HepG2 (cell line): Measurements from ENCODE around the gene JAK2. TPM values are rescaled to one million over a fixed set of nuclear protein-coding genes. Genes with fewer than 3 reads are reported as not detected.

ENCODE experiments used
- ATAC-seq: fragments of 200-7000 bp; cut with Tn5 transposase; 3 replicates; pipeline ENCODE4 v1.9.1; 2020; ENCODE audit warnings: mild to moderate bottlenecking, moderate library complexity
- BruUV-seq: library from RNA; stranded (reverse); fragments of 400-500 nt; replicated peaks from 2 replicates; lab custom pipeline; 2021; lab: Mats Ljungman, UMichigan
- CTCF ChIA-PET: fragments of 300-600 bp; formaldehyde crosslinking; extraction: SDS; loops from one replicate; lab custom pipeline; 2021; ENCODE audit warnings: low total read pairs, inconsistent platforms, low intra/inter-chr PET ratio; lab: Yijun Ruan, JAX
- POLR2A ChIA-PET: fragments of 350-600 bp; sonication (Branson Sonifier 250); formaldehyde crosslinking; loops from one replicate; lab custom pipeline; 2020; ENCODE audit warnings: antibody characterized with exemption, inconsistent platforms; lab: Yijun Ruan, JAX
- DNase-seq: peaks from one replicate; pipeline ENCODE4 v3.0.0-alpha.2; 2015; ENCODE audit warnings: low spot score
- FAIRE-seq: peaks from 3 replicates; lab custom pipeline; 2011; peaks lifted over from hg19 to GRCh38; lab: Jason Lieb, UNC
- H2AFZ ChIP-seq: one replicate; pipeline ENCODE4 v1.6.1; 2011; ENCODE audit warnings: low read length, inconsistent platforms
- H3K27ac ChIP-seq: fragments of 300-600 bp; 3 replicates; pipeline ENCODE4 v1.8.0; 2011; ENCODE audit warnings: mixed run types, mild to moderate bottlenecking, mixed read lengths, low read length, inconsistent platforms; ENCODE audit not compliant: insufficient read depth; ENCODE audit errors: extremely low read length
- H3K27me3 ChIP-seq, 2 experiments: fragments of 200-600 bp in 1 of 2; 2 replicates in 1 of 2; 3 replicates in 1 of 2; pipeline versions ENCODE4 v1.6.0 to v1.8.0; 2011; ENCODE audit warnings: low read length in 2 of 2, mild to moderate bottlenecking in 2 of 2, moderate library complexity in 2 of 2, inconsistent platforms in 1 of 2; ENCODE audit not compliant: insufficient read depth in 2 of 2, control insufficient read depth in 1 of 2
- H3K36me3 ChIP-seq, 2 experiments: fragments of 200-600 bp in 1 of 2; replicated peaks in 1 of 2; 2 replicates in 1 of 2; 3 replicates in 1 of 2; pipeline versions ENCODE4 v1.5.1 to v1.8.0; 2011; ENCODE audit warnings: low read length in 2 of 2, inconsistent platforms in 1 of 2; ENCODE audit not compliant: insufficient read depth in 2 of 2, control insufficient read depth in 1 of 2
- H3K4me1 ChIP-seq: 2 replicates; pipeline ENCODE4 v1.5.1; 2012; ENCODE audit warnings: low read length, inconsistent platforms; ENCODE audit not compliant: insufficient read depth
- H3K4me2 ChIP-seq: 2 replicates; pipeline ENCODE4 v1.6.0; 2011; ENCODE audit warnings: low read depth, low read length, inconsistent platforms
- H3K4me3 ChIP-seq, 3 experiments: fragments of 200-600 bp in 1 of 3; sonication (generic), shearing (Covaris generic) in 1 of 3; replicated peaks in 1 of 3; 2 replicates each; pipeline ENCODE4 v1.5.1; 2011 to 2016; ENCODE audit warnings: low read length in 3 of 3, inconsistent platforms in 2 of 3, low read depth in 2 of 3, mild to moderate bottlenecking in 2 of 3, control low read depth in 1 of 3, mixed read lengths in 1 of 3; ENCODE audit not compliant: insufficient read depth in 1 of 3
- H3K79me2 ChIP-seq: one replicate; pipeline ENCODE4 v1.6.1; 2011; ENCODE audit warnings: low read length, inconsistent platforms; ENCODE audit not compliant: insufficient read depth
- H3K9ac ChIP-seq: 2 replicates; pipeline ENCODE4 v1.6.0; 2011; ENCODE audit warnings: mild to moderate bottlenecking, low read depth, low read length, inconsistent platforms; ENCODE audit not compliant: insufficient read depth
- H3K9me3 ChIP-seq: 2 replicates; pipeline ENCODE4 v1.5.1; 2012; ENCODE audit warnings: mild to moderate bottlenecking, low read length
- H4K20me1 ChIP-seq: 2 replicates; pipeline ENCODE4 v1.6.0; 2011; ENCODE audit warnings: inconsistent platforms, mild to moderate bottlenecking, low read length, moderate library complexity; ENCODE audit not compliant: insufficient read depth
- AFF4 ChIP-seq: sonication (generic); formaldehyde crosslinking; IDR thresholded peaks from 2 replicates; pipeline ENCODE4 v1.4.0; 2020; ENCODE audit warnings: missing genetic modification reagents
- BRD4 ChIP-seq: sonication (generic); formaldehyde crosslinking; IDR thresholded peaks from 2 replicates; pipeline ENCODE4 v1.4.0; 2020; ENCODE audit warnings: missing genetic modification reagents
- EEA1 ChIP-seq: sonication (generic); formaldehyde crosslinking; IDR thresholded peaks from 2 replicates; pipeline ENCODE4 v1.5.1; 2020; ENCODE audit warnings: mild to moderate bottlenecking, missing genetic modification reagents, borderline replicate concordance
- ETS1 ChIP-seq: sonication (generic); formaldehyde crosslinking; IDR thresholded peaks from 2 replicates; pipeline ENCODE4 v1.4.0; 2020; ENCODE audit warnings: missing genetic modification reagents
- ISL2 ChIP-seq: sonication (generic); formaldehyde crosslinking; IDR thresholded peaks from 2 replicates; pipeline ENCODE4 v1.5.0; 2020; ENCODE audit warnings: missing genetic modification reagents
- MBNL3 ChIP-seq: fragments of 250-450 bp; sonication (Bioruptor Pico); conservative IDR thresholded peaks from 2 replicates; pipeline ENCODE4 v1.8.0; 2022; ENCODE audit warnings: mild to moderate bottlenecking, inconsistent platforms
- RFXAP ChIP-seq: sonication (generic); formaldehyde crosslinking; IDR thresholded peaks from 2 replicates; pipeline ENCODE4 v1.4.0; 2020; ENCODE audit warnings: missing genetic modification reagents, borderline replicate concordance
- SNAPC5 ChIP-seq: sonication (generic); formaldehyde crosslinking; IDR thresholded peaks from 2 replicates; pipeline ENCODE4 v1.8.1; 2023; ENCODE audit warnings: mild to moderate bottlenecking, missing genetic modification reagents, borderline replicate concordance
- ZBTB4 ChIP-seq: sonication (generic); formaldehyde crosslinking; IDR thresholded peaks from 2 replicates; pipeline ENCODE4 v1.4.0; 2020; ENCODE audit warnings: missing genetic modification reagents, mild to moderate bottlenecking, borderline replicate concordance
- ZNF670 ChIP-seq: sonication (generic); formaldehyde crosslinking; IDR thresholded peaks from 2 replicates; pipeline ENCODE4 v1.8.0; 2022; ENCODE audit warnings: mild to moderate bottlenecking, missing genetic modification reagents, borderline replicate concordance
- ZSCAN25 ChIP-seq: sonication (generic); formaldehyde crosslinking; IDR thresholded peaks from 2 replicates; pipeline ENCODE4 v1.8.0; 2022; ENCODE audit warnings: mild to moderate bottlenecking, missing genetic modification reagents
- WGBS: methylation state at CpG from one replicate; pipeline ENCODE4 v1.1.6; 2017; ENCODE audit warnings: low lambda C conversion rate; 5-methylcytosine and 5-hydroxymethylcytosine counted together
- in situ Hi-C: cut with HindIII; loops from 2 replicates; pipeline ENCODE4 v1.10.0; 2017; ENCODE audit warnings: low pct_unique_long_range_greater_than_20kb; ENCODE audit not compliant: extremely low pct_ligation_motif_present
- intact Hi-C: fragments of 100-400 bp; cut with micrococcal nuclease; formaldehyde crosslinking; loops from one replicate; pipeline ENCODE4 v1.10.0; 2022; ENCODE audit not compliant: unreplicated experiment
- polyA plus RNA-seq, 8 experiments: library from polyadenylated mRNA; depleted of rRNA in 3 of 8; stranded (reverse) in 7 of 8; unstranded in 1 of 8; fragments of >200 nt; fragmentation: Illumina TruSeq in 4 of 8; extraction: Trizol in 4 of 8; gene quantifications; 2 replicates each; pipeline versions ENCODE4 v1.2.1 to v1.2.3, GENCODE V29; 2011 to 2016; ENCODE audit warnings: low read depth in 4 of 8, missing spikeins in 1 of 8, mixed read lengths in 1 of 8; ENCODE audit not compliant: insufficient read depth in 1 of 8
- total RNA-seq, 5 experiments: library from RNA; depleted of rRNA; stranded (reverse); fragments of >200 nt; fragmentation: Illumina TruSeq; extraction: Trizol; gene quantifications; 2 replicates each; pipeline ENCODE4 v1.2.3, GENCODE V29; 2016; ENCODE audit warnings: low read depth in 1 of 5

The JAK2 gene
- total and polyA plus RNA-seq, 2 of the 13 experiments (the other 11 are each of a cell fraction or from before 2014, with no cell fraction given) = 1.1 to 4.1 TPM

GRCh38 chr9:4962085-4962484, 23.0 kb upstream of the JAK2 start:
- Histone ChIP-seq H2AFZ (no peak overlapping the region), H3K9me3 (no peaks in the 10 kb centered on the region), H3K27ac (no peak overlapping the region), H3K9ac (no peak overlapping the region), H4K20me1 (no peaks in the 10 kb centered on the region), H3K27me3 (no peaks in the 10 kb centered on the region), H3K4me2 (no peak overlapping the region), H3K36me3 (no peaks in the 10 kb centered on the region), H3K4me1 (no peaks in the 10 kb centered on the region), H3K4me3 (no peak overlapping the region), H3K79me2 (no peaks in the 10 kb centered on the region)
- 33% methylated on average over 2 of the region's 2 CpGs for WGBS
- FAIRE-seq (no peak), ATAC-seq (no peak), DNase-seq (no peak)
- intact Hi-C loops (no loop called here), in situ Hi-C loops (no loop called here)
- no TSS peak for BruUV-seq
- ChIA-PET POLR2A (no interaction called here), CTCF (no interaction called here)
- TF ChIP-seq EEA1 (CRISPR knock-in tag) (no peak), ZNF670 (CRISPR knock-in tag) (no peak), ISL2 (CRISPR knock-in tag) (no peak), RFXAP (no peak), BRD4 (CRISPR knock-in tag) (no peak), ZBTB4 (no peak), ETS1 (no peak), AFF4 (CRISPR knock-in tag) (no peak), MBNL3 (CRISPR knock-in tag) (no peak), SNAPC5 (CRISPR knock-in tag) (no peak), ZSCAN25 (no peak)
